ENCODE results near the gene ELMO3.

The ELMO3 gene

GRCh38 chr16:67249178-67250044 is 50.5 kb downstream of the ELMO3 start:
- no peak for DNase-seq (ENCODE audit: low read depth, low spot score)
- no peak overlapping the region for H3K27ac ChIP-seq

- no peak for DNase-seq (ENCODE audit: low read depth, low spot score)
- H3K27ac ChIP-seq: no peak overlapping the region
Measured at GRCh38 chr16:67250045-67250327, 51.1 kb downstream of the ELMO3 start.

- H3K27ac ChIP-seq: no peak overlapping the region
- DNase-seq (ENCODE audit: low read depth, low spot score): no peak
Measured at GRCh38 chr16:67252609-67253497, 53.9 kb downstream of the ELMO3 start.
